ENCODE results near the gene HNF4A. TPM values are rescaled to one million over a fixed set of nuclear protein-coding genes. Genes with fewer than 3 reads are reported as not detected.
"Not testable (repeated sequence)": the region's sequence is repeated elsewhere in the genome, so short reads cannot be mapped to it uniquely, and the experiment has no call there.

The HNF4A gene
- polyA plus RNA-seq, 1 of the 3 experiments (the other 2 are of a cell fraction) = not detected

DNA sequence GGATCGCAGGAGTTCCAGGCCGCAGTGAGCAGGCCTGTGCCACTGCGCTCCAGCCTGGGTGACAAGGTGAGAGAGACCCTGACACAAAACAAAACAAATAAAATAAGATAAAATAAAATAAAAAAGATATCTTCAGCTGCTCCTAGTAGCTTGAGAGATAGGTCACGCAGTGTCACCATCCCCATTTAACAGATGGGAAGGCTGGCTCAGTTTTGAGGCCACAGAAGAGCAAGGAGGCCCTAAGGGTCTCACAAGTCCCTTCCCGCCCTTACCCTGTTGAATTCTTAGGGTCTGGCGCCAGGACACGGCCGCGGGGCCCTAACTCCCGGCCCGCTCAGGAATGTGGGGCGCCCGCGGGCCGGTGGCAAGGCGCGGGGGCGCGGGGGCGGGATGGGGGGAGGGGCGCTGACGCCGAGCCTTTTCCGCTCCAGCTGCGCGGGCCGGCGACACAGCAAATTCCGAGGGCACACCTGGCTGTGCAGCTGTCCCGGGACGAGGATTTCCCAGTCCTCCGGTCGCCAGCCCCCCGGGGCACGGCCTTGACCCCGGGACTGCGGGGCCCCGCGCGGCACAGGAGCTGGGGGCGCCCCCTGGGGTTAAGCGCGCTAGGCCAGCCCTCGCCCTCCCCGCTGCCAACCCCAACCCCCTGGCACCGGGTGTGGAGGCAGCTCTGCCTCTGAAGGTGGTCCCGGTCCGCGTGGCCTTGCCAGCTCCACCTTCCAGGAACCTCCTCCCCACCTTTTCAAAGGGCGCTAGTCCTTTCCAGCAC, 28.9 kb upstream of the HNF4A start:
- Histone ChIP-seq H2AFZ (ENCODE audit: low read depth) (no peak overlapping the region), H3K4me3 (ENCODE audit: low read depth in 2 of 2, low read length in 1 of 2) (no peak overlapping the region)
- CTCF ChIA-PET = interaction anchor here (2.6 kb wide), 1 partner anchor 15 kb away, joined by 17 read pairs; the partner anchor contains the start of gene FITM2

DNA sequence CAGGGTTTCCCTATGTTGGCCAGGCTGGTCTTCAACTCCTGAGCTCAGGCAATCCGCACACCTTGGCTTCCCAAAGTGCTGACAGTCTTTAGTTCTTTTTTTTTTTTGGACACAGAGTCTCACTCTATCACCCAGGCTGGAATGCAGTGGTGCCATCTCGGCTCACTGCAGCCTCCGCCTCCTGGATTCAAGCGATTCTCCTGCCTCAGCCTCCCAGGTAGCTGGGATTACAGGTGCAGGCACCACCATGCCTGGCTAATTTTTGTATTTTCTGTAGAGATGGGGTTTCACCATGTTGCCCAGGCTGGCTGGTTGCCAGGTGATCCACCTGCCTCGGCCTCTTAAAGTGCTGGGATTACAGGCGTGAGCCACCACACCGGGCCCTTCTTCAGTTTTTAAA, 27.8 kb upstream of the HNF4A start:
- 78% methylated on average over 7 of the region's 7 CpGs for WGBS (ENCODE audit: low lambda C conversion rate)
- H3K27me3 ChIP-seq (ENCODE audit: insufficient read depth); H3K4me3 ChIP-seq (ENCODE audit: low read depth in 2 of 2, low read length in 1 of 2); H3K36me3 ChIP-seq (replicated peaks in 1 of 2; ENCODE audit: control insufficient read depth in 1 of 2, insufficient read depth in 2 of 2, low read length in 1 of 2); H3K9me2 ChIP-seq; H3K79me2 ChIP-seq (ENCODE audit: insufficient read depth); H2AFZ ChIP-seq (ENCODE audit: low read depth); POLR2A ChIA-PET; H3F3A ChIP-seq (replicated peaks; ENCODE audit: insufficient read depth); H3K4me2 ChIP-seq; DNase-seq; H3K9me3 ChIP-seq; H3K27ac ChIP-seq (ENCODE audit: low read depth in 2 of 2, low read length in 1 of 2); H4K20me1 ChIP-seq (ENCODE audit: insufficient read depth); H3K4me1 ChIP-seq (ENCODE audit: control insufficient read depth in 1 of 2, insufficient read depth in 2 of 2, low read depth in 1 of 2, low read length in 1 of 2); H3K9ac ChIP-seq: not testable (repeated sequence)
- CTCF ChIA-PET = interaction anchor here (1.0 to 2.6 kb wide), 3 partner anchors 14 to 56 kb away, joined by 3 to 17 read pairs (median 5); partner anchors contain the start of gene FITM2

More for the DNA sequence above, 28.9 kb upstream of the HNF4A start:
- Histone ChIP-seq H3K9me2 (no peaks in the 10 kb centered on the region), H4K20me1 (ENCODE audit: insufficient read depth) (no peaks in the 10 kb centered on the region), H3K4me1 (ENCODE audit: control insufficient read depth in 1 of 2, insufficient read depth in 2 of 2, low read depth in 1 of 2, low read length in 1 of 2) (no peaks in the 10 kb centered on the region), H3K36me3 (replicated peaks in 1 of 2; ENCODE audit: control insufficient read depth in 1 of 2, insufficient read depth in 2 of 2, low read length in 1 of 2) (no peaks in the 10 kb centered on the region), H3K79me2 (ENCODE audit: insufficient read depth) (no peaks in the 10 kb centered on the region), H3F3A (replicated peaks; ENCODE audit: insufficient read depth) (no peaks in the 10 kb centered on the region), H3K9me3 (no peaks in the 10 kb centered on the region), H3K27me3 (ENCODE audit: insufficient read depth) (no peaks in the 10 kb centered on the region), H3K4me2 (no peak overlapping the region), H3K9ac (no peak overlapping the region), H3K27ac (ENCODE audit: low read depth in 2 of 2, low read length in 1 of 2) (no peak overlapping the region)
- no peak for TF ChIP-seq EZH2phosphoT487 (IDR thresholded peaks at IDR 0.05; ENCODE audit: borderline replicate concordance, low read depth)
- TF ChIP-seq RAD21 (IDR thresholded peaks at IDR 0.05; ENCODE audit: low read length) = no peak
- TF ChIP-seq TEAD4 (IDR thresholded peaks at IDR 0.05; ENCODE audit: borderline replicate concordance, insufficient read depth) = no peak
- TF ChIP-seq SIN3A (IDR thresholded peaks at IDR 0.05; ENCODE audit: borderline replicate concordance, low read depth, low read length) = no peak
- no peak for TF ChIP-seq EP300 (IDR thresholded peaks at IDR 0.05; ENCODE audit: borderline replicate concordance in 1 of 2, low read depth in 1 of 2, low read length in 1 of 2)
- TF ChIP-seq FOSL2 (IDR thresholded peaks at IDR 0.05; ENCODE audit: borderline replicate concordance, low read depth) = no peak
- no peak for TF ChIP-seq MEF2A (IDR thresholded peaks at IDR 0.05; ENCODE audit: borderline replicate concordance, low read depth)
- no peak for TF ChIP-seq FOXM1 (IDR thresholded peaks at IDR 0.05; ENCODE audit: low read depth)
- TF ChIP-seq RFX5 (IDR thresholded peaks at IDR 0.05; ENCODE audit: low read length) = no peak
- TF ChIP-seq, protein P1, sequence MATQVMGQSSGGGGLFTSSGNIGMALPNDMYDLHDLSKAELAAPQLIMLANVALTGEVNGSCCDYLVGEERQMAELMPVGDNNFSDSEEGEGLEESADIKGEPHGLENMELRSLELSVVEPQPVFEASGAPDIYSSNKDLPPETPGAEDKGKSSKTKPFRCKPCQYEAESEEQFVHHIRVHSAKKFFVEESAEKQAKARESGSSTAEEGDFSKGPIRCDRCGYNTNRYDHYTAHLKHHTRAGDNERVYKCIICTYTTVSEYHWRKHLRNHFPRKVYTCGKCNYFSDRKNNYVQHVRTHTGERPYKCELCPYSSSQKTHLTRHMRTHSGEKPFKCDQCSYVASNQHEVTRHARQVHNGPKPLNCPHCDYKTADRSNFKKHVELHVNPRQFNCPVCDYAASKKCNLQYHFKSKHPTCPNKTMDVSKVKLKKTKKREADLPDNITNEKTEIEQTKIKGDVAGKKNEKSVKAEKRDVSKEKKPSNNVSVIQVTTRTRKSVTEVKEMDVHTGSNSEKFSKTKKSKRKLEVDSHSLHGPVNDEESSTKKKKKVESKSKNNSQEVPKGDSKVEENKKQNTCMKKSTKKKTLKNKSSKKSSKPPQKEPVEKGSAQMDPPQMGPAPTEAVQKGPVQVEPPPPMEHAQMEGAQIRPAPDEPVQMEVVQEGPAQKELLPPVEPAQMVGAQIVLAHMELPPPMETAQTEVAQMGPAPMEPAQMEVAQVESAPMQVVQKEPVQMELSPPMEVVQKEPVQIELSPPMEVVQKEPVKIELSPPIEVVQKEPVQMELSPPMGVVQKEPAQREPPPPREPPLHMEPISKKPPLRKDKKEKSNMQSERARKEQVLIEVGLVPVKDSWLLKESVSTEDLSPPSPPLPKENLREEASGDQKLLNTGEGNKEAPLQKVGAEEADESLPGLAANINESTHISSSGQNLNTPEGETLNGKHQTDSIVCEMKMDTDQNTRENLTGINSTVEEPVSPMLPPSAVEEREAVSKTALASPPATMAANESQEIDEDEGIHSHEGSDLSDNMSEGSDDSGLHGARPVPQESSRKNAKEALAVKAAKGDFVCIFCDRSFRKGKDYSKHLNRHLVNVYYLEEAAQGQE (IDR thresholded peaks at IDR 0.05; ENCODE audit: low read depth, low read length) = no peak
- no peak for TF ChIP-seq GABPA (IDR thresholded peaks at IDR 0.05; ENCODE audit: low read depth)
- no peak for TF ChIP-seq GATA2 (CRISPR knock-in tag; IDR thresholded peaks at IDR 0.05)
- 48% methylated on average over 38 of the region's 50 CpGs for WGBS (ENCODE audit: low lambda C conversion rate)
- POLR2A ChIA-PET = no interaction called here
- peak; percentile 52 for DNase-seq
